Neuronal stem cell (in vitro differentiated cells): Measurements from ENCODE around the gene TRIM71.

ENCODE experiments used
- DNase-seq: peaks from one replicate; pipeline ENCODE4 v3.0.0-alpha.2; 2013; ENCODE audit warnings: low spot score
- H2AFZ ChIP-seq: one replicate; pipeline ENCODE4 v1.6.1; 2013; ENCODE audit warnings: mild to moderate bottlenecking, low read length, inconsistent platforms
- H2AK5ac ChIP-seq: 2 replicates; pipeline ENCODE4 v1.6.1; 2013; ENCODE audit warnings: low read depth, mild to moderate bottlenecking, inconsistent platforms, low read length, moderate library complexity, mixed read lengths
- H2BK120ac ChIP-seq: 2 replicates; pipeline ENCODE4 v1.6.1; 2013; ENCODE audit warnings: low read depth, mild to moderate bottlenecking, inconsistent platforms, low read length, moderate library complexity, mixed read lengths
- H2BK12ac ChIP-seq: one replicate; pipeline ENCODE4 v1.6.1; 2013; ENCODE audit warnings: low read length, inconsistent platforms
- H2BK15ac ChIP-seq: 2 replicates; pipeline ENCODE4 v1.6.1; 2013; ENCODE audit warnings: mild to moderate bottlenecking, low read length, inconsistent platforms, mixed read lengths
- H2BK5ac ChIP-seq: one replicate; pipeline ENCODE4 v1.6.1; 2013; ENCODE audit warnings: inconsistent platforms, mild to moderate bottlenecking, low read length, moderate library complexity
- H3K14ac ChIP-seq: one replicate; pipeline ENCODE4 v1.6.1; 2013; ENCODE audit warnings: low read length, inconsistent platforms
- H3K18ac ChIP-seq: 2 replicates; pipeline ENCODE4 v1.6.1; 2013; ENCODE audit warnings: low read length, inconsistent platforms
- H3K23ac ChIP-seq: 2 replicates; pipeline ENCODE4 v1.6.1; 2013; ENCODE audit warnings: low read depth, mild to moderate bottlenecking, mixed read lengths, low read length, inconsistent platforms; ENCODE audit not compliant: poor library complexity
- H3K27ac ChIP-seq: replicated peaks from 3 replicates; pipeline ENCODE4 v1.5.1; 2013; ENCODE audit warnings: low read length, inconsistent platforms
- H3K27me3 ChIP-seq, 3 experiments: 2 replicates each; pipeline ENCODE4 v1.6.1; 2013; ENCODE audit warnings: low read length in 3 of 3, mild to moderate bottlenecking in 2 of 3, inconsistent platforms in 1 of 3, low read depth in 1 of 3, mixed read lengths in 1 of 3, moderate library complexity in 1 of 3; ENCODE audit not compliant: control insufficient read depth in 3 of 3, insufficient read depth in 3 of 3
- H3K36me3 ChIP-seq, 2 donors: replicated peaks in 1 of 2; 2 replicates each; pipeline ENCODE4 v1.6.1; 2013; ENCODE audit warnings: low read length in 2 of 2; ENCODE audit not compliant: control insufficient read depth in 2 of 2, insufficient read depth in 2 of 2
- H3K4ac ChIP-seq: 2 replicates; pipeline ENCODE4 v1.6.1; 2013; ENCODE audit warnings: inconsistent platforms, mild to moderate bottlenecking, low read length, moderate library complexity
- H3K4me1 ChIP-seq, 2 donors: 1 replicate in 1 of 2; 2 replicates in 1 of 2; pipeline ENCODE4 v1.6.1; 2013; ENCODE audit warnings: low read length in 2 of 2, low read depth in 1 of 2; ENCODE audit not compliant: control insufficient read depth in 2 of 2, insufficient read depth in 1 of 2
- H3K4me2 ChIP-seq: one replicate; pipeline ENCODE4 v1.6.1; 2013; ENCODE audit warnings: mild to moderate bottlenecking, low read length, inconsistent platforms; ENCODE audit not compliant: insufficient read depth, poor library complexity, severe bottlenecking
- H3K4me3 ChIP-seq, 2 donors: 2 replicates each; pipeline ENCODE4 v1.5.1; 2013; ENCODE audit warnings: low read length in 2 of 2, mild to moderate bottlenecking in 2 of 2, inconsistent platforms in 1 of 2, moderate library complexity in 1 of 2
- H3K79me1 ChIP-seq: one replicate; pipeline ENCODE4 v1.6.1; 2013; ENCODE audit warnings: low read depth, mild to moderate bottlenecking, inconsistent platforms, low read length, moderate library complexity
- H3K9ac ChIP-seq: one replicate; pipeline ENCODE4 v1.6.1; 2013; ENCODE audit warnings: mild to moderate bottlenecking, low read depth, low read length, inconsistent platforms; ENCODE audit not compliant: poor library complexity
- H3K9me3 ChIP-seq, 2 donors: replicated peaks in 1 of 2; 2 replicates each; pipeline versions ENCODE3 to v1.6.1; 2013; ENCODE audit warnings: low read length in 2 of 2, mild to moderate bottlenecking in 2 of 2, inconsistent platforms in 1 of 2, low read depth in 1 of 2, mixed read lengths in 1 of 2, moderate library complexity in 1 of 2; ENCODE audit not compliant: control insufficient read depth in 2 of 2, insufficient read depth in 1 of 2
- H4K8ac ChIP-seq: one replicate; pipeline ENCODE4 v1.6.1; 2013; ENCODE audit warnings: low read depth, mild to moderate bottlenecking, inconsistent platforms, low read length, moderate library complexity
- H4K91ac ChIP-seq: one replicate; pipeline ENCODE4 v1.6.1; 2013; ENCODE audit warnings: low read length, low read depth, mild to moderate bottlenecking, inconsistent platforms; ENCODE audit not compliant: poor library complexity
- whole genome bisulfite sequencing, 2 donors: extraction: QIAGEN DNeasy Blood & Tissue Kit; methylation state at CpG; one replicate each; pipeline ENCODE4 v1.1.7; 2013; ENCODE audit warnings: missing lambda C conversion rate in 2 of 2, mixed read lengths in 1 of 2; ENCODE audit not compliant: insufficient read length in 2 of 2, insufficient replicate concordance in 1 of 2; ENCODE audit errors: extremely low coverage in 2 of 2; 5-methylcytosine and 5-hydroxymethylcytosine counted together

The TRIM71 gene

GRCh38 chr3:32888739-32889138 is 70.9 kb downstream of the TRIM71 start:
- peaks cover 14% of the 10 kb centered on the region for H3K79me1 ChIP-seq
- no peak overlapping the region for H3K4me2 ChIP-seq
- H3K36me3 ChIP-seq: peaks cover 42 to 99% of the 10 kb centered on the region in 2 donors
- H3K18ac ChIP-seq: no peak overlapping the region
- no peaks in the 10 kb centered on the region for H3K9me3 ChIP-seq
- no peak overlapping the region for H3K23ac ChIP-seq
- no peak overlapping the region for H4K8ac ChIP-seq
- no peak overlapping the region for H2AFZ ChIP-seq
- no peak overlapping the region for H2BK15ac ChIP-seq
- H3K14ac ChIP-seq: no peak overlapping the region
- no peak overlapping the region for H3K27ac ChIP-seq
- H2BK120ac ChIP-seq: no peak overlapping the region
- no peak overlapping the region for H2BK5ac ChIP-seq
- H3K27me3 ChIP-seq: no peaks in the 10 kb centered on the region
- 100% methylated on average over 1 of the region's 1 CpG; no CpG with 5 or more reads in 1 of the 2 donors for WGBS, 2 donors
- H3K4me1 ChIP-seq: peaks cover 5 to 17% of the 10 kb centered on the region in 2 donors
- H4K91ac ChIP-seq: no peak overlapping the region
- no peak overlapping the region for H2BK12ac ChIP-seq
- DNase-seq: no peak
- H3K4ac ChIP-seq: no peak overlapping the region
- H2AK5ac ChIP-seq: no peak overlapping the region
- H3K9ac ChIP-seq: no peak overlapping the region
- H3K4me3 ChIP-seq: no peak overlapping the region

GRCh38 chr3:32890420-32891276 is 72.9 kb downstream of the TRIM71 start:
- Histone ChIP-seq H3K14ac (no peak overlapping the region), H2BK15ac (no peak overlapping the region), H2AK5ac (no peak overlapping the region), H4K91ac (no peak overlapping the region), H3K27ac (no peak overlapping the region), H3K36me3 (peaks cover 47 to 99% of the 10 kb centered on the region in 2 donors), H2BK120ac (no peak overlapping the region), H2BK5ac (no peak overlapping the region), H3K18ac (no peak overlapping the region), H3K4me2 (no peak overlapping the region), H3K4ac (no peak overlapping the region), H3K4me3 (peak overlapping the region in 1 of 2 donors; percentile 10), H3K9me3 (no peaks in the 10 kb centered on the region), H3K4me1 (peaks cover 5 to 13% of the 10 kb centered on the region in 2 donors), H2BK12ac (no peak overlapping the region), H2AFZ (no peak overlapping the region), H3K23ac (peak overlapping the region; percentile 39), H4K8ac (no peak overlapping the region), H3K27me3 (no peaks in the 10 kb centered on the region), H3K9ac (peak overlapping the region; percentile 65), H3K79me1 (peaks cover 13% of the 10 kb centered on the region)
- no CpG with 5 or more reads among the region's 42 CpGs for WGBS, 2 donors
- no peak for DNase-seq

GRCh38 chr3:32891365-32891764 is 73.6 kb downstream of the TRIM71 start:
- H3K4me2 ChIP-seq: no peak overlapping the region
- no peaks in the 10 kb centered on the region for H3K9me3 ChIP-seq
- no CpG with 5 or more reads among the region's 19 CpGs for WGBS, 2 donors
- peaks cover 5 to 7% of the 10 kb centered on the region in 2 donors for H3K4me1 ChIP-seq
- H3K14ac ChIP-seq: no peak overlapping the region
- H3K36me3 ChIP-seq: peaks cover 42 to 99% of the 10 kb centered on the region in 2 donors
- no peak overlapping the region for H2AFZ ChIP-seq
- H3K27me3 ChIP-seq: no peaks in the 10 kb centered on the region
- H2BK120ac ChIP-seq: no peak overlapping the region
- H4K8ac ChIP-seq: no peak overlapping the region
- H3K4ac ChIP-seq: no peak overlapping the region
- H3K4me3 ChIP-seq: no peak overlapping the region
- H2BK12ac ChIP-seq: no peak overlapping the region
- no peak overlapping the region for H3K27ac ChIP-seq
- no peak overlapping the region for H3K9ac ChIP-seq
- H4K91ac ChIP-seq: no peak overlapping the region
- H2BK15ac ChIP-seq: no peak overlapping the region
- H3K23ac ChIP-seq: no peak overlapping the region
- no peak overlapping the region for H2AK5ac ChIP-seq
- H3K79me1 ChIP-seq: peaks cover 11% of the 10 kb centered on the region
- H3K18ac ChIP-seq: no peak overlapping the region
- no peak overlapping the region for H2BK5ac ChIP-seq
- DNase-seq: no peak
